DOHH2 (cell line): ENCODE results near the gene OTOP1.
"Not testable (repeated sequence)": the region's sequence is repeated elsewhere in the genome, so short reads cannot be mapped to it uniquely, and the experiment has no call there.

Experiments
- H3F3A ChIP-seq: fragments of 200-600 bp; sonication (generic), shearing (Covaris generic); 2 replicates; pipeline ENCODE4 v1.6.0; 2016; ENCODE audit warnings: antibody characterized with exemption, mild to moderate bottlenecking; ENCODE audit not compliant: control insufficient read depth, insufficient read depth
- H3K27ac ChIP-seq: fragments of 200-600 bp; sonication (generic); 2 replicates; pipeline ENCODE4 v1.5.1; 2014; ENCODE audit warnings: low read depth, mild to moderate bottlenecking, low read length, moderate library complexity
- H3K27me3 ChIP-seq: fragments of 200-600 bp; sonication (generic); 2 replicates; pipeline ENCODE4 v1.6.1; 2014; ENCODE audit warnings: mild to moderate bottlenecking, low read length, mixed read lengths; ENCODE audit not compliant: control insufficient read depth
- H3K36me3 ChIP-seq: fragments of 200-600 bp; sonication (generic); 2 replicates; pipeline ENCODE4 v1.6.1; 2014; ENCODE audit warnings: mild to moderate bottlenecking, low read length, moderate library complexity, mixed read lengths; ENCODE audit not compliant: control insufficient read depth
- H3K4me1 ChIP-seq: fragments of 200-600 bp; sonication (generic); 2 replicates; pipeline ENCODE4 v1.6.1; 2014; ENCODE audit warnings: mild to moderate bottlenecking, low read length, mixed read lengths; ENCODE audit not compliant: control insufficient read depth
- H3K4me2 ChIP-seq: fragments of 200-600 bp; sonication (generic); 2 replicates; pipeline ENCODE4 v1.6.0; 2014; ENCODE audit warnings: mild to moderate bottlenecking, low read length, moderate library complexity
- H3K4me3 ChIP-seq: fragments of 200-600 bp; sonication (generic); 2 replicates; pipeline ENCODE4 v1.5.1; 2014; ENCODE audit warnings: mild to moderate bottlenecking, low read length, mixed read lengths
- H3K79me2 ChIP-seq: fragments of 200-600 bp; sonication (generic); 2 replicates; pipeline ENCODE4 v1.6.1; 2014; ENCODE audit warnings: mild to moderate bottlenecking, low read length, mixed read lengths; ENCODE audit not compliant: control insufficient read depth
- H3K9me2 ChIP-seq: fragments of 200-600 bp; sonication (generic); replicated peaks from 2 replicates; pipeline ENCODE4 v1.6.1; 2014; ENCODE audit warnings: mild to moderate bottlenecking, low read length, mixed read lengths; ENCODE audit not compliant: control insufficient read depth
- H3K9me3 ChIP-seq: fragments of 200-600 bp; sonication (generic); 2 replicates; pipeline ENCODE4 v1.6.1; 2014; ENCODE audit warnings: antibody characterized with exemption, low read length, mixed read lengths; ENCODE audit not compliant: control insufficient read depth, insufficient read depth
- H4K20me1 ChIP-seq: fragments of 200-600 bp; sonication (generic); 2 replicates; pipeline ENCODE4 v1.6.0; 2014; ENCODE audit warnings: low read depth, mild to moderate bottlenecking, antibody characterized with exemption, low read length, moderate library complexity; ENCODE audit not compliant: control insufficient read depth, insufficient read depth
- CTCF ChIP-seq: fragments of 200-600 bp; sonication (generic); IDR thresholded peaks from one replicate; pipeline ENCODE4 v1.5.1; 2014; ENCODE audit warnings: antibody characterized with exemption, mild to moderate bottlenecking, low read depth, low read length; ENCODE audit not compliant: poor library complexity, severe bottlenecking
- EZH2phosphoT487 ChIP-seq: fragments of 200-600 bp; sonication (generic); IDR thresholded peaks from 2 replicates; pipeline ENCODE4 v1.6.1; 2017; ENCODE audit warnings: borderline replicate concordance, mild to moderate bottlenecking, antibody characterized with exemption, low read length, moderate library complexity, mixed read lengths

OTOP1 gene

GRCh38 chr4:4182835-4183568 is 43.7 kb downstream of the OTOP1 start:
- Histone ChIP-seq H3K27me3 (peaks cover 2% of the 10 kb centered on the region; the same call in 1 of the 2 replicates), H3K9me3 (no peaks in the 10 kb centered on the region), H3K36me3 (no peaks in the 10 kb centered on the region), H3K4me3 (no peak overlapping the region), H3K79me2 (no peaks in the 10 kb centered on the region), H3K4me1 (no peaks in the 10 kb centered on the region), H4K20me1 (no peaks in the 10 kb centered on the region), H3K9me2 (no peaks in the 10 kb centered on the region), H3K4me2 (no peak overlapping the region), H3F3A (no peaks in the 10 kb centered on the region), H3K27ac (no peak overlapping the region)
- no peak for TF ChIP-seq EZH2phosphoT487
- TF ChIP-seq CTCF = peak; percentile 78

GRCh38 chr4:4170596-4171150 is 56.1 kb downstream of the OTOP1 start:
- Histone ChIP-seq H3K27ac (no peak overlapping the region), H3K36me3 (no peaks in the 10 kb centered on the region), H3K4me1 (no peaks in the 10 kb centered on the region), H3K4me2 (no peak overlapping the region), H3K79me2 (no peaks in the 10 kb centered on the region), H3K9me2 (no peaks in the 10 kb centered on the region), H3K9me3 (no peaks in the 10 kb centered on the region), H3K27me3 (no peaks in the 10 kb centered on the region), H3F3A (no peaks in the 10 kb centered on the region), H3K4me3 (no peak overlapping the region), H4K20me1 (no peaks in the 10 kb centered on the region)
- TF ChIP-seq CTCF (no peak), EZH2phosphoT487 (no peak)

- H3K79me2 ChIP-seq, H3K9me2 ChIP-seq, H4K20me1 ChIP-seq, H3F3A ChIP-seq, H3K9me3 ChIP-seq, H3K27me3 ChIP-seq, H3K27ac ChIP-seq, H3K4me2 ChIP-seq, H3K4me1 ChIP-seq, H3K36me3 ChIP-seq, H3K4me3 ChIP-seq: not testable (repeated sequence)
Observed at GRCh38 chr4:4167981-4168780, 58.5 kb downstream of the OTOP1 start.

- H3K4me1 ChIP-seq, H3F3A ChIP-seq, H3K9me2 ChIP-seq, H3K4me3 ChIP-seq, H3K79me2 ChIP-seq, H3K27ac ChIP-seq, H3K27me3 ChIP-seq, H3K36me3 ChIP-seq, H3K9me3 ChIP-seq, H3K4me2 ChIP-seq, H4K20me1 ChIP-seq: not testable (repeated sequence)
Observed at GRCh38 chr4:4166986-4167385, 59.7 kb downstream of the OTOP1 start.

GRCh38 chr4:4165701-4166392 is 60.9 kb downstream of the OTOP1 start:
- not testable (repeated sequence) for H3K36me3 ChIP-seq, H3K9me3 ChIP-seq, H3K27ac ChIP-seq, H3K4me1 ChIP-seq, H3F3A ChIP-seq, H3K27me3 ChIP-seq, H3K4me2 ChIP-seq, H3K4me3 ChIP-seq, H3K79me2 ChIP-seq, H4K20me1 ChIP-seq, H3K9me2 ChIP-seq

- H3K4me2 ChIP-seq, H3K4me1 ChIP-seq, H3K27me3 ChIP-seq, H3K9me3 ChIP-seq, H3F3A ChIP-seq, H3K4me3 ChIP-seq, H4K20me1 ChIP-seq, H3K9me2 ChIP-seq, H3K27ac ChIP-seq, H3K79me2 ChIP-seq, H3K36me3 ChIP-seq: not testable (repeated sequence)
Observed at GRCh38 chr4:4164532-4165173, 62.1 kb downstream of the OTOP1 start.
